HTERT RPE-1 (cell line): ENCODE results near the gene RASSF10.

ENCODE experiments used
- in situ Hi-C: fragments of 300-500 bp; cut with MboI; formaldehyde crosslinking; loops from 4 replicates; pipeline ENCODE4 v1.14.3; 2020; ENCODE audit warnings: low sequenced_read_pairs

RASSF10 gene

GRCh38 chr11:13008625-13009475, at the start of gene RASSF10:
TSS of gene RASSF10 (plus strand) at chr11:13009316. CDS start at chr11:13009577, 261 bp downstream.
- in situ Hi-C loops, result no loop called here

- in situ Hi-C loops, result loop anchor here (25.0 kb wide), 1 partner anchor 201 kb away; no protein-coding TSS in a partner anchor
These were observed 47.5 kb upstream of the RASSF10 start for GRCh38 chr11:12961615-12962014.

GRCh38 chr11:12962306-12962705, 46.8 kb upstream of the RASSF10 start:
- in situ Hi-C loops, result loop anchor here (25.0 kb wide), 1 partner anchor 200 kb away; no protein-coding TSS in a partner anchor

GRCh38 chr11:12963051-12963450, 46.1 kb upstream of the RASSF10 start:
- in situ Hi-C loops, result loop anchor here (25.0 kb wide), 1 partner anchor 199 kb away; no protein-coding TSS in a partner anchor

GRCh38 chr11:12963792-12964536, 45.2 kb upstream of the RASSF10 start:
- in situ Hi-C loops, result loop anchor here (25.0 kb wide), 1 partner anchor 198 kb away; no protein-coding TSS in a partner anchor

- in situ Hi-C loops, result loop anchor here (25.0 kb wide), 1 partner anchor 198 kb away; no protein-coding TSS in a partner anchor
These were observed 44.5 kb upstream of the RASSF10 start for GRCh38 chr11:12964650-12965049.

GRCh38 chr11:12966002-12966401, 43.1 kb upstream of the RASSF10 start:
- in situ Hi-C loops, result loop anchor here (25.0 kb wide), 1 partner anchor 196 kb away; no protein-coding TSS in a partner anchor

- in situ Hi-C loops, result loop anchor here (25.0 kb wide), 1 partner anchor 194 kb away; no protein-coding TSS in a partner anchor
These were observed 41.0 kb upstream of the RASSF10 start for GRCh38 chr11:12968101-12968500.

- in situ Hi-C loops, result loop anchor here (25.0 kb wide), 1 partner anchor 193 kb away; no protein-coding TSS in a partner anchor
These were observed 40.3 kb upstream of the RASSF10 start for GRCh38 chr11:12968826-12969225.

- in situ Hi-C loops, result loop anchor here (25.0 kb wide), 1 partner anchor 190 kb away; no protein-coding TSS in a partner anchor
These were observed 37.2 kb upstream of the RASSF10 start for GRCh38 chr11:12971955-12972354.

- in situ Hi-C loops, result loop anchor here (25.0 kb wide), 1 partner anchor 189 kb away; no protein-coding TSS in a partner anchor
These were observed 35.5 kb upstream of the RASSF10 start for GRCh38 chr11:12973528-12974181.

GRCh38 chr11:12975195-12975594, 33.9 kb upstream of the RASSF10 start:
- in situ Hi-C loops, result no loop called here

GRCh38 chr11:12979928-12980689, 29.0 kb upstream of the RASSF10 start:
- in situ Hi-C loops, result no loop called here

GRCh38 chr11:12981676-12982522, 27.2 kb upstream of the RASSF10 start:
- in situ Hi-C loops, result no loop called here

- in situ Hi-C loops, result no loop called here
These were observed 25.8 kb upstream of the RASSF10 start for GRCh38 chr11:12983336-12983735.

- in situ Hi-C loops, result no loop called here
These were observed 22.8 kb upstream of the RASSF10 start for GRCh38 chr11:12986194-12986898.

- in situ Hi-C loops, result no loop called here
These were observed 19.5 kb upstream of the RASSF10 start for GRCh38 chr11:12989428-12990161.

- in situ Hi-C loops, result no loop called here
These were observed 19.0 kb upstream of the RASSF10 start for GRCh38 chr11:12990162-12990480.
